ENCODE results near the gene CCDC28A. TPM values are rescaled to one million over a fixed set of nuclear protein-coding genes. Genes with fewer than 3 reads are reported as not detected.

CCDC28A gene
- total and polyA plus RNA-seq, 2 of the 4 experiments (the other 2 are of a cell fraction) = 6.8 to 8.0 TPM

DNA sequence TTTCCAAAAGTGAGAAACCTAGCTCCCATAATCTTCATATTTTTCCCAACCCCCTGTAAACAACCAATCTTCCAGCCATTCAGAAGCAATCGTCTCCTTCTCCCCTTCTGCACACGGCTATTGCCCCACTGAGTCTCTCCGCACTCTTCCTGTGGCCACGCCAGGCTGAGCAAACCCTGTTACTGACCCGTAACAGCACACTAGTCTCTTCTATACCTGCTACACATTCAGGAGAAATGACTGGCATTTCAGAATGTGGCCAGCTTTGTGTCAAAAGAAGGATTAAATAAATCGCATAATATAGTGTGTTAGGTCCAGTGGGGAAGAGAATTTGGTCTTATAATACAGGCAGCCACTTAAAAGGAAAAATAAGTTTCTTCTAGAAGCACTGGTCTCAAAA is 63.7 kb downstream of the CCDC28A start:
- Histone ChIP-seq H3K56ac (ENCODE audit: extremely low read depth, insufficient read depth, low read length) (no peak overlapping the region), H2AK5ac (ENCODE audit: low read depth, low read length) (no peak overlapping the region), H3K18ac (ENCODE audit: low read depth, low read length) (no peak overlapping the region), H4K91ac (ENCODE audit: insufficient read depth, low read depth, low read length) (no peak overlapping the region), H4K5ac (ENCODE audit: low read depth, low read length) (no peak overlapping the region), H3K23ac (ENCODE audit: low read depth, low read length) (no peak overlapping the region), H3K79me1 (ENCODE audit: low read depth in 1 of 2, low read length in 2 of 2) (no peaks in the 10 kb centered on the region), H4K8ac (ENCODE audit: low read depth in 2 of 2, low read length in 2 of 2) (no peak overlapping the region), H3K9me3 (ENCODE audit: control insufficient read depth, insufficient read depth, low read length) (no peaks in the 10 kb centered on the region), H3K9me1 (ENCODE audit: insufficient read depth, low read length) (no peaks in the 10 kb centered on the region), H3K4ac (ENCODE audit: low read depth, low read length) (no peak overlapping the region), H3K4me1 (ENCODE audit: control insufficient read depth, insufficient read depth, low read length) (no peaks in the 10 kb centered on the region), H3K9ac (ENCODE audit: low read depth, low read length) (no peak overlapping the region), H3K4me3 (ENCODE audit: insufficient read depth, low read depth, low read length) (no peak overlapping the region), H3K36me3 (ENCODE audit: control insufficient read depth, insufficient read depth, low read length) (no peaks in the 10 kb centered on the region), H3K27me3 (ENCODE audit: control insufficient read depth, insufficient read depth, low read length) (no peaks in the 10 kb centered on the region), H2BK15ac (ENCODE audit: low read depth, low read length) (no peak overlapping the region), H2AFZ (replicated peaks; ENCODE audit: low read length, poor library complexity) (peak overlapping the region; percentile 7), H2AK9ac (replicated peaks; ENCODE audit: low read depth, low read length, poor library complexity) (no peak overlapping the region), H2BK120ac (ENCODE audit: low read depth, low read length) (no peak overlapping the region), H2BK5ac (ENCODE audit: low read depth, low read length, poor library complexity, severe bottlenecking) (no peak overlapping the region), H4K20me1 (ENCODE audit: insufficient read depth, low read length) (no peaks in the 10 kb centered on the region), H3K27ac (ENCODE audit: insufficient read depth, low read length) (no peak overlapping the region), H3K14ac (replicated peaks; ENCODE audit: low read depth, low read length) (no peak overlapping the region), H2BK20ac (ENCODE audit: low read depth, low read length) (no peak overlapping the region), H3K4me2 (ENCODE audit: low read depth, low read length) (no peak overlapping the region)
- no peak for DNase-seq
- CTCF ChIA-PET = interaction anchor here (1.2 kb wide), 1 partner anchor 21 kb away, joined by 3 read pairs; no protein-coding TSS in a partner anchor
- intact Hi-C loops (cut with micrococcal nuclease) = no loop called here
- 89% methylated on average over 3 of the region's 6 CpGs; no CpG with 5 or more reads in 1 of the 2 experiments for WGBS, 2 experiments (ENCODE audit: extremely low coverage in 2 of 2, insufficient read length in 1 of 2)
- in situ Hi-C loops (cut with MboI; ENCODE audit: low sequenced_read_pairs) = no loop called here
- dilution Hi-C loops (cut with HindIII; ENCODE audit: low sequenced_read_pairs, unreplicated experiment) = no loop called here
- ATAC-seq (ENCODE audit: low read depth) = no peak
- BruUV-seq (replicated peaks) = no TSS peak
- TF ChIP-seq POLR2A (IDR thresholded peaks at IDR 0.05; ENCODE audit: low read depth, low read length) (no peak), MXI1 (IDR thresholded peaks at IDR 0.05; ENCODE audit: borderline replicate concordance, low read depth, low read length) (no peak), RCOR1 (IDR thresholded peaks at IDR 0.05; ENCODE audit: insufficient replicate concordance, low read length) (no peak), RAD21 (IDR thresholded peaks at IDR 0.05; ENCODE audit: low read length) (no peak), RFX5 (IDR thresholded peaks at IDR 0.05; ENCODE audit: low read depth, low read length) (no peak), MAFK (IDR thresholded peaks at IDR 0.05; ENCODE audit: low read depth, low read length) (no peak), CHD1 (IDR thresholded peaks at IDR 0.05; ENCODE audit: low read depth, low read length) (no peak), FOS (IDR thresholded peaks at IDR 0.05; ENCODE audit: low read depth, low read length) (no peak)
- POLR2A ChIA-PET (ENCODE audit: unreplicated experiment) = no interaction called here

Other genes starting within 250 kb of the CCDC28A start
- not detected in 2 replicates for gene ECT2L, start 22.3 kb downstream of the CCDC28A start, total RNA-seq (2012; rRNA removed)
- gene ECT2L, start 22.3 kb downstream of the CCDC28A start, polyA plus RNA-seq (2012; rRNA removed) = not detected in 2 replicates
- 21.1 and 21.9 TPM in 2 replicates for gene REPS1, start 214.5 kb downstream of the CCDC28A start, total RNA-seq (2012; rRNA removed)
- 24.2 and 26.3 TPM in 2 replicates for gene REPS1, start 214.5 kb downstream of the CCDC28A start, polyA plus RNA-seq (2012; rRNA removed)